MM.1S (cell line): ENCODE results near the gene PIGN.

Source experiments
- CTCF ChIP-seq: fragments of 300-600 bp; sonication (generic); IDR thresholded peaks from 2 replicates; pipeline ENCODE4 v1.5.1; 2016; ENCODE audit warnings: antibody characterized with exemption, low read length, mixed read lengths
- EZH2 ChIP-seq: fragments of 300-600 bp; sonication (generic); optimal IDR thresholded peaks from 2 replicates; pipeline ENCODE3; 2017; ENCODE audit warnings: low read depth, mild to moderate bottlenecking, antibody characterized with exemption, low read length, mixed read lengths
- EZH2phosphoT487 ChIP-seq: fragments of 300-600 bp; sonication (generic); IDR thresholded peaks from 2 replicates; pipeline ENCODE4 v1.6.1; 2018; ENCODE audit warnings: antibody characterized with exemption, low read length

DNA sequence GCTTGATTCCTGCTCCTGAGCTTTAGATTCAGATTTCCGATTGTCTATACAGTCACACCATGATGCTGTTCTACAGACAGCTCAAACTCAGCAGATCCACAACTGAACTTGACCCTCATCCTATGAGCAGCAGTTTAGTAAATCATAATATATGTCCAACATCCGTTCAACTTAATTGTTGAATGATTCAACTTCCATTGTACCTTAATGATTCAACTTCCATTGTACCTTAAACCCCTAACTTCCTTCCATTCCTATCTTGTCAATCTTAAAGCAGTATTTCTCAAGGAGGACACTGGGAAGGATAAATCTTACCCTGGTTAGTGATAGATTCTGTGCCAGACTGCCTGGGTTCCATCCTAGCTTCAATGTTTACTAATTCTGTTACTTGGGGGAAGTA, 60.1 kb downstream of the PIGN start:
- TF ChIP-seq CTCF = no peak
- no peak for TF ChIP-seq EZH2
- no peak for TF ChIP-seq EZH2phosphoT487
